DND-41 (cell line): ENCODE data around the gene SIRT6.

ENCODE experiments used
- ATAC-seq: fragments of 200-7000 bp; cut with Tn5 transposase; 3 replicates; pipeline ENCODE4 v1.9.1; 2021; ENCODE audit warnings: low read depth; ENCODE audit not compliant: insufficient read depth
- DNase-seq: peaks from one replicate; pipeline ENCODE4 v3.0.0-alpha.2; 2020
- H2AFZ ChIP-seq: 2 replicates; pipeline ENCODE4 v1.6.0; 2012; ENCODE audit warnings: low read depth, low read length
- H3K27ac ChIP-seq: 2 replicates; pipeline ENCODE4 v1.5.1; 2012; ENCODE audit warnings: low read length, inconsistent platforms
- H3K27me3 ChIP-seq: fragments of 200-600 bp; sonication (generic); 2 replicates; pipeline ENCODE4 v1.6.0; 2012; ENCODE audit warnings: low read length, mild to moderate bottlenecking, inconsistent platforms; ENCODE audit not compliant: insufficient read depth, poor library complexity
- H3K36me3 ChIP-seq: 2 replicates; pipeline ENCODE4 v1.5.1; 2012; ENCODE audit warnings: low read length, inconsistent platforms; ENCODE audit not compliant: insufficient read depth
- H3K4me1 ChIP-seq: 2 replicates; pipeline ENCODE4 v1.5.1; 2012; ENCODE audit warnings: mild to moderate bottlenecking, low read length; ENCODE audit not compliant: insufficient read depth
- H3K4me2 ChIP-seq: 2 replicates; pipeline ENCODE4 v1.6.0; 2012; ENCODE audit warnings: mild to moderate bottlenecking, moderate library complexity, low read length, inconsistent platforms; ENCODE audit not compliant: insufficient read depth
- H3K4me3 ChIP-seq, 2 experiments: fragments of 200-600 bp in 1 of 2; shearing (Covaris generic) in 1 of 2; 2 replicates each; pipeline ENCODE4 v1.5.1; 2012 to 2016; ENCODE audit warnings: inconsistent platforms in 2 of 2, low read length in 2 of 2, mild to moderate bottlenecking in 2 of 2, low read depth in 1 of 2, moderate library complexity in 1 of 2
- H3K79me2 ChIP-seq: 2 replicates; pipeline ENCODE4 v1.6.0; 2012; ENCODE audit warnings: low read length, inconsistent platforms; ENCODE audit not compliant: insufficient read depth
- H3K9ac ChIP-seq: 2 replicates; pipeline ENCODE4 v1.6.0; 2012; ENCODE audit warnings: low read depth, mild to moderate bottlenecking, inconsistent platforms, low read length, moderate library complexity
- H3K9me3 ChIP-seq: 2 replicates; pipeline ENCODE4 v1.5.1; 2012; ENCODE audit warnings: low read length, moderate library complexity, mild to moderate bottlenecking, inconsistent platforms; ENCODE audit not compliant: insufficient read depth, severe bottlenecking
- H4K20me1 ChIP-seq: 2 replicates; pipeline ENCODE4 v1.6.0; 2012; ENCODE audit warnings: low read length; ENCODE audit not compliant: insufficient read depth
- EZH2 ChIP-seq: IDR thresholded peaks from 3 replicates; pipeline ENCODE4 v1.6.1; 2012; ENCODE audit warnings: borderline replicate concordance, low read depth, mild to moderate bottlenecking, moderate library complexity, low read length, inconsistent platforms; ENCODE audit not compliant: severe bottlenecking
- TF ChIP-seq, protein P1 (sequence below): IDR thresholded peaks from 2 replicates; pipeline ENCODE4 v1.5.1; 2012; ENCODE audit warnings: borderline replicate concordance, low read length, moderate library complexity, mild to moderate bottlenecking; ENCODE audit not compliant: poor library complexity, severe bottlenecking; ENCODE audit errors: extremely low read depth

The SIRT6 gene

DNA sequence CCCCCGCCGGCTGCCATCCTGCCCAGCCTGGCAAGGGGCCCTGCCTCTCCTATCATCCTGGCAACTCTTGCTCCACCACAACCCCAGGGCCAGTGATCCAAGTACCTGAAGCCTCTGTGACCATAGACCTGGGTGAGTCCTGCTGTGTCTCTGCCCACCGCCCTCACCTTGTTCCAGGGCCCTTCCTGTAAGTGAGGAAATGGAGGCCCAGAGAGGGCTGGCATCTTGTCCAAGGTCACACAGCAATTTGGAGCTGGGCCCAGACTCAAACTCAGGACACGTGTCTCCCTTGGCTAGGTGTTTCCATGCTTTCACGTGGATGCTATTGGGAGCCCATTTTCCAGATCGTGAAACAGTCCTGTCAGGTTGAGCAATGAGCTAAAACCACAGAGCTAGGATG lies 25.2 kb downstream of the SIRT6 start:
- Histone ChIP-seq H3K9me3 (no peaks in the 10 kb centered on the region), H3K27me3 (no peaks in the 10 kb centered on the region), H4K20me1 (peaks cover 4% of the 10 kb centered on the region; the same call in 1 of the 2 replicates), H3K4me1 (peaks cover 8% of the 10 kb centered on the region), H3K79me2 (no peaks in the 10 kb centered on the region), H3K9ac (no peak overlapping the region), H3K4me2 (no peak overlapping the region), H2AFZ (no peak overlapping the region), H3K27ac (no peak overlapping the region), H3K4me3 (no peak overlapping the region), H3K36me3 (no peaks in the 10 kb centered on the region)
- ATAC-seq, result no peak
- TF ChIP-seq, protein P1, sequence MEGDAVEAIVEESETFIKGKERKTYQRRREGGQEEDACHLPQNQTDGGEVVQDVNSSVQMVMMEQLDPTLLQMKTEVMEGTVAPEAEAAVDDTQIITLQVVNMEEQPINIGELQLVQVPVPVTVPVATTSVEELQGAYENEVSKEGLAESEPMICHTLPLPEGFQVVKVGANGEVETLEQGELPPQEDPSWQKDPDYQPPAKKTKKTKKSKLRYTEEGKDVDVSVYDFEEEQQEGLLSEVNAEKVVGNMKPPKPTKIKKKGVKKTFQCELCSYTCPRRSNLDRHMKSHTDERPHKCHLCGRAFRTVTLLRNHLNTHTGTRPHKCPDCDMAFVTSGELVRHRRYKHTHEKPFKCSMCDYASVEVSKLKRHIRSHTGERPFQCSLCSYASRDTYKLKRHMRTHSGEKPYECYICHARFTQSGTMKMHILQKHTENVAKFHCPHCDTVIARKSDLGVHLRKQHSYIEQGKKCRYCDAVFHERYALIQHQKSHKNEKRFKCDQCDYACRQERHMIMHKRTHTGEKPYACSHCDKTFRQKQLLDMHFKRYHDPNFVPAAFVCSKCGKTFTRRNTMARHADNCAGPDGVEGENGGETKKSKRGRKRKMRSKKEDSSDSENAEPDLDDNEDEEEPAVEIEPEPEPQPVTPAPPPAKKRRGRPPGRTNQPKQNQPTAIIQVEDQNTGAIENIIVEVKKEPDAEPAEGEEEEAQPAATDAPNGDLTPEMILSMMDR, result no peak
- TF ChIP-seq EZH2, result no peak
- DNase-seq, result no peak

DNA sequence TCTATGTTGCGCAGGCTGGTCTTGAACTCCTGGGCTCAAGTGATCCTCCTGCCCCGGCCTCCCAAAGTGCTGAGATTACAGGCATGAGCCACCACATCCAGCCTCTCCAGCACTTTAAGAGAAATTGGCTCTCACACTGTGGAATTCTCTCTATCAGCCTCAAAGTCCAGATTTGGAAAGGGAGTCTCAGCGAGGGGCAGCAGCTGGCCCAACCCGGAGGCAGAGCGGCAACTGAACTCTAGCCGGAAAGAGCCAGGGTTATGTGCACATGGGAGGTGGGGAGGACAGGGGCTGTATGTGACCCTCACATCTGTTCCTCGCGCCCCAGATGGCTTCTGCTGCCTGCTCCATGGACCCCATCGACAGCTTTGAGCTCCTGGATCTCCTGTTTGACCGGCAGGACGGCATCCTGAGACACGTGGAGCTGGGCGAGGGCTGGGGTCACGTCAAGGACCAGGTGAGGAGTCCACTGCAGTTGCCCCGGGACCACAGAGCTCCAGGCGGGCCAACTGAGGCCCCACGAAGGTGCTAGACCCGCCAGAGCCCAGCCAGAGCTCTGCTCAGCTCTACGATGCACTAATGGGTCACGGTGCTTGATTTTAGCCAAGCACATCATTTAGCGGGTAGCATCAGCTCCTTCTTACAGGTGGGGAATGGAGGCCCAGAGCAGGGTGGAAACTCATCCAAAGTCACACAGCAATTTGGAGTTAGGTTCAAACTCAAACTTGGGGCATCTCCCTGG lies 27.6 kb downstream of the SIRT6 start:
- H3K9ac ChIP-seq, result no peak overlapping the region
- DNase-seq (no peak), ATAC-seq (no peak)
- H3K79me2 ChIP-seq, result no peaks in the 10 kb centered on the region
- no peaks in the 10 kb centered on the region for H3K36me3 ChIP-seq
- H3K27me3 ChIP-seq, result no peaks in the 10 kb centered on the region
- no peak overlapping the region for H3K27ac ChIP-seq
- H3K4me2 ChIP-seq, result no peak overlapping the region
- no peak overlapping the region for H3K4me3 ChIP-seq
- TF ChIP-seq EZH2, result no peak
- TF ChIP-seq, protein P1, result no peak
- no peaks in the 10 kb centered on the region for H4K20me1 ChIP-seq
- no peak overlapping the region for H2AFZ ChIP-seq
- H3K4me1 ChIP-seq, result peaks cover 8% of the 10 kb centered on the region
- H3K9me3 ChIP-seq, result no peaks in the 10 kb centered on the region

DNA sequence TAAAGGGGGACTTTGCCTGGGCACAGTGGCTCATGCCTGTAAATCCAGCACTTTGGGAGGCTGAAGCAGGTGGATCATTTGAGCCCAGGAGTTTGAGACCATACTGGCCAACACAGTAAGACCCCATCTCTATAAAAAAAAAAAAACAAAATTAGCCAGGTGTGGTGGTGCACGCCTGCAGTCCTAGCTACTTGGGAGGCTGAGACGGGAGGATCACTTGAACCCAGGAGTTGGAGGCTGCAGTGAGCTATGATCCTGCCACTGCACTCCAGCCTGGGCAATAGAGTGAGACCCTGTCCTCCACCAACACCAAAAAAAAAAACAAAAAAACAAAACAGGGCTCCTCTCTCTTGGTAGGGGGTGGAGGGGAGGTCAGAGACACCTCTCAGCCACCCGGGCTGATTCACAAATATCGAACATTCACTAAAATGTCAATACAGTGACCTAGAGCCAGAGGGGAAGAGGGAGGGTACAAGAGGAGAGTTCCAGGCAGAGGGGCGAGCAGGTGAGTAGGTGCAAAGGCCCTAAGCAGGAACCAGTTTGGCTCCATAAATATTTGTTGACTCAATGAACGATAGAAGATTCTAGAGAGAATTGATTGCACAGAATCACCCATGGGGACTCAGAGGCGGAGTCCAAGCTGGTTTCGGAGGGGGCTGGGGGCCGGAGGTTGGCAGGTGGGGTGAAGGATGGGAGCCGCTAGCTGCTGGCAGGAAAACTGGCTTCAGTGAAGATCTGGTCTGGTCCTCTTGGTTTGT lies 29.9 kb downstream of the SIRT6 start:
- DNase-seq (no peak), ATAC-seq (no peak)
- Histone ChIP-seq H3K27ac (no peak overlapping the region), H3K4me3 (no peak overlapping the region), H3K36me3 (no peaks in the 10 kb centered on the region), H3K79me2 (no peaks in the 10 kb centered on the region), H3K27me3 (no peaks in the 10 kb centered on the region), H2AFZ (no peak overlapping the region), H3K9me3 (no peaks in the 10 kb centered on the region), H3K9ac (no peak overlapping the region), H3K4me1 (peaks cover 8% of the 10 kb centered on the region), H4K20me1 (no peaks in the 10 kb centered on the region), H3K4me2 (no peak overlapping the region)
- TF ChIP-seq, protein P1, result no peak
- TF ChIP-seq EZH2, result no peak
